Stimulated activated CD4-positive, alpha-beta T cell treated with anti-CD3 and anti-CD28 coated beads, Interleukin-15, amount 100 ng/mL, for 48 hours (primary cell): ENCODE data around the gene FBXL7.

Source experiments
- DNase-seq, 2 donors: peaks; one replicate each; pipeline ENCODE4 v3.0.0-alpha.2; 2020; ENCODE audit warnings: low read depth in 2 of 2

The FBXL7 gene

DNA sequence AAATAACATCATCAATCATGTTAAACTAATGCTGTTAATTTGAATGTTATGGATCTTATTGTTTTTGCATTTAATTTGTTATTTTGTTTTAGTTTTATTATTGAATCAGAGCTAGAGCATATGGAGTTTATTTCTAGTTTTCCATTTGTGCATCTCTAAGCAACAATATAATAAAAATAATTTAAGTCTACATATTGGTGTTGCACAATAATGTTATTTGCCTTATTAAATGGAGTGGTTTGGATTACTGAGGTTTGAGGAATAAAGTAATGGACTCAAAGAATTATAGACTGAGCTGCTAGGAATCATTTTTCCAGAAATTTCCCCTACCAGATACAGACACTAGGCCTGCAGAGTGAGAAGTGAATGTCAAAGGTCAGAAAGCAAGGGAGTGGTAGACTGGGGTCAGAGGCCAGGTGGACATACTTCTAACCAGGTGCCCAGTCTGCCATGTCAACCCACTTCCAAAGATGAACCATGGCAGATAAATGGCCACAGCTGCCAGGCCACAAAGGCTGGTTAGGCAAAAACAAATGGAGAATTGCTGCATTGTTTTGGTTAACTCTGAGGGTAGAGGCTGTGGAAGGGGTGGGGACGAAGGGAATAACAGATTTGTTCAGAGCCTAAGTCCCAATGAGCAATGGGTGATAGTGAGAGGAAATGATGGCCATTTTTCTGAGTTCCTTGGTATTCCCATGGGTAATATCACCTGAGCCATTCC lies 113.1 kb downstream of the FBXL7 start:
- DNase-seq = no peak

DNA sequence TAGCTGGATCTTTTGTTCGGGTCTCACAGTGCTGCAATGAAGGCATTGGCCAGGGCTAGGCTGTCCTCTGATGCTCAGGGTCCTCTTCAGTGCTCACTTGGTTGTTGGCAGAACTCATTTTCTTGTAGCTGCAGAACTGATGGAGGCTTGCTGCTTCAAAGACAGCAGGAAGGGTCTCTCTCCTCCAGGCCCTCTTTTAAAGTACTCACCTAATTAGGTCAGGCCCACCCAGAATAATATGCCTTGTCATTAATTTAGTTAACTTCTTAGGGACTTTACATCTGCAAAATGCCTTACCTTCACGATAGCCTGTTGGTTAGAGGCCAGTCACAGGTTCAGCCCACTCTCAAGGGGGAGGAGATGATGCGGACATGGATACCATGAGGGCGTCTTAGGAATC lies 114.7 kb downstream of the FBXL7 start:
- DNase-seq = no peak

DNA sequence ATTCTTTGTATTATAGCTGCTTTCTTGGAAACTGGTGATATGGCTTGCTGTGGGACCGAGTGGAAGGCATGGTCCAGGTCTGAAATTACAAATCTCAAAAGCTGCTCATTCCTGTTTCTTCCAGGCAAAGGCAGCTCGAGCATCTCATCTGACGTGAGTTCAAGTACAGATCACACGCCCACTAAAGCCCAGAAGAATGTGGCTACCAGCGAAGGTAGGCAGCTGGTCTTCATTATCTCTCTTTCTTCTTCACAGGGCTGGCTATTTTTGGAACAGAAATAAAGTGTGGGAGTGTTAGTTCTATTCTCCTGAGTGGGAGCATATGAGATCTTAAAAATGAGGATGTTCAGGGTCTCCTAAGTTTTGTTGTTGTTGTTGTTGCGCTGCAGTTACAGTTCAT lies 115.9 kb downstream of the FBXL7 start:
- DNase-seq = no peak

DNA sequence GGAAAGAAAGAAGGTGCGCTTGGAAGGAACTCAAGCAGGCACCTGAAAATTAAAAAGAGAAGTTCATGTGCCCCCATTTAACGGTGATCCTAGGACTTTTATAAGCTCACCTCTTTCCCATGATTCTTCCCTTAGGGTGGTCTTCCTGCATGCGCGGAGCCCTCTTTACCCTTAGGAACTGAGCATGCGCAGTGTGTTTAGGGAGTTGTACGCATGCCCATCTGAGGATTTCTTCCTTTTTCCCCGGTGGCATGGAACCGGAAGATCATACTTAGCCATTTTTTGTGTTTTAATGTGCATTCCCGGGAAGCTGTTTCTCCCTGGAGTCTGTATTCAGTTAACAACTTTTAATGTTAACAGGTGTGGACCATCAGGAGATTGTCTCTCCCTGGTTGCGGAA lies 119.0 kb downstream of the FBXL7 start:
- DNase-seq = no peak

DNA sequence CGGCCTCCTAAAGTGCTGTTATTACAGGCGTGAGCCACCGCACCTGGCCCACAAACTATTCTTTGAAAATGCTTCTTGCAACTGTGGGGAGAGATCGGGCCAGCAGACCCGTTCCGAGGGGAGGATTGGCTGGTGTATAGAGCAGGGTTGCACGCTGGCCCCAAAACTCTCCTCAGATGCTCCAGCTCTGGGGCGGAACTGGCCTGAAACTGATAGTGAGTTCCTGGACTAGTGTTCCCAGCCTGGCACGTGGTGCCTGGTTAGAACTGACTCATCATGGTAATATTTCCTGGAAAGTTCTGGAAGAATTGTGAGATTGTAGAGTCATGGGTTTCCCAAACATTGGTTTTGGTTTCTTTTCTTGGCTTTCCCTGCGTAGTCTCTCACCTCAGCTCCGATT lies 120.5 kb downstream of the FBXL7 start:
- no peak for DNase-seq

DNA sequence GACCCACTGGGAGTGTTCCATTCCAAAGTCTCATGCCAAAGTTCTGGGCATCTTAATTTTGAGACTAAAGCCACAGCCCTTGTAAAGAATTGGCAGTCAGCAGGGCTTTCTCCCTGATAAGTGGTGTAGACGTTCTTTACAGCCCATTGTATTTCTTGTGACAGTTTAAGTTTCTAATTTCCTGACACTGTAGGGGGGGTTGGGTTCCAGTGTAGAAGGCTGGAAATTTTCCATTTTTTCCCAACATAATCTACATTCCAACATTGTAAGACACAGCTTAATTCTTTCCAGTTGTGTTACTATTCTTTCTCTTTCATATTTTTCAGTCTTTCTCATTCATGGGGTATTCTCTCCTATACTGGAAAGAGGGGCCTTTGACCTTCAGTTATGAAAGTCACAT lies 121.1 kb downstream of the FBXL7 start:
- DNase-seq = no peak

DNA sequence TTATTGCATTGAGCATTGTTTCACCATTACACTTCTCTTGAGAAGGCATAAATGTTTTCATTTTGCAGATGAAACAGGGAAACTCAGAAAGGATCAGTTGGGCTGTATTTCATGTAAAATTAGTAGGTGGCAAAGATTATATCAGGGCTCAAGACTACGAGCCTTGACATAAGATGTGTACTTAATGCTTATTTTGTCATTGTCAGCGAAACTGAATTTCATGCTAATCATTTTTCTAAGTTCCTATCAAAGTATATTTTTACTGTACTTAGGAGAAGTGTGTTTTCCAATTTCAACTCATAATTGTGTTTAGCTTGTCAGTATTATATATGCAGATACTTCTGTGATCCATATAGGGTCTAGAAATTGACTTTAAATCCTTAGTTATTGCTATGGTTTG lies 123.8 kb downstream of the FBXL7 start:
- no peak for DNase-seq

DNA sequence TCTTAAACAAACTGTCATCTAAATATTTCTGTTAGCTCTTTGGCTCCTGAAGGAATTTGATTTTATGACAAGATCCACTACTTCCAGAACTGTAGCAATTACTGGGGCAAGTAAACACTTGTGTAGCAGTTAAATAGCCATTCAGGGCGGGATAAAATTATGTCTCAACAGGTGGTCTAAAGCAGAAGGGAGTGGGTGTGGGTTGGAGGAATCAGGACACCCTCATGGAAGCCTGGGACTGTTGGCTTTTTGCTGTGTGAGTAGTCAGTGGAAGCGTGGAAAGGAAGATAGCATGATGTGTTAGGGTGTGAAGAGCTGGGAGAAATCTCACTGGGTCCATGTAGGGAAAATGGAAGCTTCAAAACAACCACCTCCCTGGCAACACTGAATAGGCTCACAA lies 127.1 kb downstream of the FBXL7 start:
- DNase-seq = no peak

DNA sequence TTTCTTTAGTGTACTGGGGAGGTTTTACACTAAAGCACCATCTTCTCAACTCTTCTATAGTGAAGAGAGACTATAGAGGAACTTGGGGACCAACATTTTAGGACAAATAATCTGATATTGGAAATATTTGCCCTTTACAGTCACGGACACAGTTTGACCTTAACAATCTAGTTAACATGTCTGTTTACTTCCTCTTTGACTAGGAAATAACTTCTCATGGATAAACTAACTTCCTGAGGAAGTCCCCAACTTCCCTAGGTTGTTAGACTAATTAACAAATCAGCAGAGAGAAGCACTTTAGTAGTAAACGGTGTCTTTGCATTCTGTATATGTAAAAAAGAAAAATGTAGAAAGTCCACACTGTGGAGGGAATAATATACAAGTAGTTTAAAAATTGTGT lies 127.7 kb downstream of the FBXL7 start:
- DNase-seq = no peak

DNA sequence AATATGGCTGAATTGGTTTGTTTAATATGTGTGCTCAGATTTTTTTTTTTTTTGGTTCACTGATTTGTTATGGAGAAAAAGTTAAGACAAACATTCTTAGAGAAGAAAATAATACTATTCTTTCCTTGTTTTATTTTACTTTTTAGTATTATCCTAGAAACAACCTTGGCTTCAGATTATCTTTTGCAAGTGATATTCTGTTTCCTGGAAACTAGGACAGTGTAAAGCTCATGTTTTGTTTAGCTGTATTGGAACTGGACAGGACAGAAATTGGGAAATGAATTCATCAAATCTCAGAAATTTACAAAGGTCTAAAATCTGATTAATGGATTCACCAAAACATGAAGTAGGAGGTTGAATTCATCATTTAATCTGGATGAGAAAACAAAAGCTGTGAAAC lies 130.5 kb downstream of the FBXL7 start:
- no peak for DNase-seq

DNA sequence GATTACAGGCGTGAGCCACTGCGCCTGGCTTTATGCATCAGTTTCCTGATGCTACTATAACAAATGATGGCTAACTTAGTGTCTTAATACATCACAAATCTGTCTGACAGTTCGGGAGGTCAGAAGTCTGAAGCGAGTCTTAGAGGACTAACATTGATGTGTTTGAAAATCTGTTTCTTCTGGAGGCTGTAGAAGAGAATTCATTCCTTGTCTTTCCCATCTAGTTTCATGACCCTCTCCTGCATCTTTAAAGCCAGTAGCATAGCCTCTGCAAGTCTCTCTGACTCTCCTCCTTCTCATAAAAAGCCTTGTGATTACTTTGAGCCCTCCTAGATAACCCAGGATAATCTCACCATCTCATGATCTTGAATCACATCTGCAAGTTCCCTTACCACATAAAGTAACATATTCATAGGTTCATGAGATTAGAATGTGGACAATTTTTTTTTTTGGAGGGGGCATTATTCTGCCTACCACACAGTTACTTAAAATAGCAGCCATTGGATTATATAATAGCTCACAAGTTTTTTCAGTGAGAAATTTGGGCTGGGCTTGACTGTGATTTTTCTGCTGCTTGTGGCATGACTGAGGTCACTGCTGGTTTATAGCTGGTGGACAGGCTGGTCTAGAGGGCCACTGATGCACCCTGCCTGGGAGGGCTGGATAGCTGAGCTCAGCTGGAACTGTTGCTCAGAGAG lies 134.8 kb downstream of the FBXL7 start:
- no peak for DNase-seq

DNA sequence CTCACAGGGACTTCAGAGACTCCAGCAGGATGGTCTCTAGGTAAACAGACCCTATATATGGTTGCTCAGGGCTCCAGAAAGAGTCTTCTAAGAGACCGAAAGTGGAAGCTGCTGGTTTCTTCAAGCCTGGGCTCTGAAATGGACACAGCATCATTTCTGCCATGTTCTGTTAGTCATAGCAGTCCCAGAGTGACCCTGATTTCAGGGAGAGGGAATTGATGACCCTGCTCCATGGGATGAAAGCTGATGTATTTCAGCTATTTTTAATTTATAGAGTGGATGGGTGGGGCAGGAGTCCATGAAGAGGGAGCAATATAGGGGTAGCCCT lies 135.3 kb downstream of the FBXL7 start:
- DNase-seq = no peak

DNA sequence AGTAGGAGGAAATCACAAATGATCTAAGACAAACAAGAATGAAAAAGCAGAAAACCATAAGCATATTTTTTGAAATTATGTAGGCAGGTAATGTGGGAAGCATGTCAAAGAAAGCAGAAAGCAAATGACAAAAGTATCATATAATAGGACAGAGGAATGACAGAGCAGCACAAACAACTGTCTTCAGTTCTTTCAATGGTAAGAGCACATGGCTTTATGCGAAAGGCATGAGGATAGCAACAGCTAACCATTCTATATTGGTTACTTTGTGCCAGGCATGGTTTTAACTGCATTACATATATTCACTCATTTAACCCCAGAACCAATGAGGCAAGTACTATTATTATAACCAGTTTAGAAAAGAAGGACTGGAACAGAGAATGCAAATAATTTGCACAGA lies 137.4 kb downstream of the FBXL7 start:
- no peak for DNase-seq

DNA sequence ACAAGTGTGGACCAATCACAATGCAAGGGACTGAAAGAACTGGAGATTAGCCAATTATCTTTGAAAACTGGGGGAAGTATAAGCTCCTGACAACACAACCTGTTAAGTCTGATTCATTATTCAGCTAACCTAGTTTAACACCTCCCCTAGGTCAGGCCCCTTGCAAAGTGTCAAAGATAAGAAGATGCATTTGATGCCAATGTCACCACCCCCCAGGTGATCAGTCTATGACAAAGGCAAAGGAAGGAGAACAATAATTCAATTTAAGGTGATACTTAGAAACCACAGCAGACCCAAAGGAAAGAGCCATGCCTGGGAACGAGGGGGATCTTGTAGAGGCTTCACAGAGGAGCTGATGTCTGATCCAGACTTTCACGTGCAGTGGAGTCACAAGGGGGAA lies 137.9 kb downstream of the FBXL7 start:
- no peak for DNase-seq

DNA sequence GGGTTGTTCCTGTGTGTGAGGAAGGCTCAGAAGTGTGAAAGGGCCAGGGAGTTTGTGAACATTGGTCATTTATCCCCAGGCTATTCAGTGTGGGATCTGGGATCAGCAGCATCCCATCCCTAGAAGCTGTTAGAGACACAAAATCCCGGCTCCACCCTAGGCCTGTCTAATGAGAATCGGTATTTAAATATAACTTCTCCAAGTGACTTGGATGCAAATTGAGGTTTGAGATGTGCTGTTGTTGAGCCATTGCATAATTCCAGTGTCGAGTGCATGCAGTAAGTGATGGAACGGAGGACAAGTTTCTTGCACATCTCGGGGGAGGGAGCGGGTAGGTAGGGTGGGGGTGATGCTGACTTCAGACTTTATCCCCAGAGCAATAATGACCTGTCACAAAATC lies 138.3 kb downstream of the FBXL7 start:
- DNase-seq = no peak

DNA sequence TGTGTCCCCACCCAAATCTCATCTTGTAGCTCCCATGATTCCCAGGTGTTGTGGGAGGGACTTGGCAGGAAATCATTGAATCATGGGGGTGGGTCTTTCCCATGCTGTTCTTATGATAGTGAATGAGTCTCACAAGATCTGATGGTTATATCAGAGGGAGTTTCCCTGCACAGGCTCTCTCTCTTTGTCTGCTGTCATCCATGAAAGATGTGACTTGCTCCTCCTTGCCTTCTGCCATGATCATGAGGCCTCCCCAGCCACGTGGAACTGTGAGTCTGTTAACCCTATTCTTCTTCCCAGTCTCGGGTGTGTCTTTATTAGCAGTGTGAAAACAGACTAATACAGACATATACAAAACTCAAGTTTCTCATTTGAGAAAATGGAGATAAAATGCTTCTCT lies 139.3 kb downstream of the FBXL7 start:
- no peak for DNase-seq

DNA sequence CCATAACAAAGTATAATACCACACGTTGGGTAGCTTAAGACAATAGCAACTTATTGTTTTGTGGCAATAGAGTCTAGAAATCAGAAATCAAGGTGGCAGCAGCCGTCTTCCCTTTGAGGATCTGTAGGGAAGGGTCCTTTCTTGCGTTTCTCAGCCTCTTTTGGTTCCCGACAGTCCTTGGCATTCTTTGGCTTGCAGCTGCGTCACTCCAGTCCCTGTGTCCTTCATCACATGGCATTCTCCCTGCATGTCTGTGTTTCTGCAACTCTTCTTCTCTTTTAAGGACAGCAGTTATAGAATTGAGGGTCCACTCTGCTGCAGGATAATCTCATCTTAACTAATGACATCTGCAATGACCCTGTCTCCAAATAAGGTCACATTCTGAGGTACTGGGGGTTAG lies 140.1 kb downstream of the FBXL7 start:
- DNase-seq = no peak

DNA sequence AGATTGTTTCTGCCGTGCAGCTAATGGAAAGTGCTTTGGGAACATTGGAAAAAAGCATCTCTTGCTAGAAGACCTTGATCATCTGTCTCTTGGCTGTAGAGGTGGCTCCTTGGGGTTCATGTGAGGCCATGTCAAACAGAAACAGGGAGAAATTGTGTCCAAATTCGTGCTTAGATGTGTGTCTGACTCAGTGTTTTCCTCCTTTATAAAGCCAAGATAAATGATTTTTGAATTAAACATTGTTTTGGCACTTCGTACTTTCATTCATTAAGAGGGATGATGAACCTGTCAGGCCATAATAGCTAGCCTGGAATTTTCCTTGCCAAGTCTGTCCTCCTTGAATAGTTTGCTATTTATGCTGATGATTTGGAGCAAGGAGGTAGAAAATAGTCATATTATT lies 143.8 kb downstream of the FBXL7 start:
- no peak for DNase-seq

DNA sequence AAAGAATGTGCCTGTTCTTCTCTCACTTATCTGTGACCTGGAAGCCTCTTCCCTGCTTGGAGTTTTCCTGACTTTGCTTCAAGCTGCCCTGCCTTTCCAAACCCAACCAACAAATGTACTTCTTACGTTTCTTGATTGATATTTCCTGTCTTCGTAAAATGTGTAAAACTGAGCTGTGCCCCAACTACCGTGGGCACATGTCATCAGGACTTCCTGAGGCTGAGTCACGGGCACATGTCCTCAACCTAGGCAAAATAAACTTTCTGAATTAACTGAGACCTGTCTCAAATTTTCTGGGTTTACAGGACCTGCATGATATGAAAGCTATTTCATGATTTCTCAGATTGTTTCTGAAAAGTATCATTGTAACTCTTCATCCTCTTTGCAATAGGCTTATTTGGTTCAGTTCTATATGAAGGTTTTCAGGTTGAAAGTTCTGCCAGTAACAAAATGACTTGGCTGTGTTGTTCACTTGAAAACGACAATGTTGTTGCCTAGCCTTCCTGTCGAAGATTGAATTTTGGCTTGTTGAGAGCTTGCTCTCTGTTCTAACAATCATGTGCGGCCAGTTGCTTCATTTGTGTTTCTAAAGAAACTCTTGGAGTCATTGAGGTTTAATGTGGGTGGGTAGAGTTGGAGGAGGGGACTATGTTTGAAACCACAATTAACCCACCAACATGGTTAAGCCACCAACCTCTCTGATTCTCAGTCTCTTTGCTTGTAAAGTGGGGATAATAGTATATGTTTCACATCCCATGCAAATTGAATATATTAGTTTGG lies 145.6 kb downstream of the FBXL7 start:
- no peak for DNase-seq

DNA sequence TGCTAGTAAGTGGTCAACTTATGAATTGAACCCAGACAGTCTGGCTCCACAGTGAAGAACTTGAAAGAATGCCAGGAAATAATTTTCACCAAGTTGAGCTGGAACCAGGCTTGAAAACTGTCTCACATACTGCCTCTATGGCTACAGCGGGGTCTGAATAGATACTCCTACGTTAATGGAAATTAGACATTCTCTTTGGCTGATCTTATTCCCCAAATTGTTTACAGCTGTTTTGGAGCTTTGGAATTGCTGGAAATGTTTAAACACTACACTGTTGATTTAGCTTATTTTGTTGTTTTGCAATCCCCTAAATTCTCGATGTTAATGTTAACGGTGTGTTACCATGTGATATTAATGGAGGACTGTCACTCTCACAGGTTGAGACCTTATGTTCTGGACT lies 146.4 kb downstream of the FBXL7 start:
- no peak for DNase-seq

DNA sequence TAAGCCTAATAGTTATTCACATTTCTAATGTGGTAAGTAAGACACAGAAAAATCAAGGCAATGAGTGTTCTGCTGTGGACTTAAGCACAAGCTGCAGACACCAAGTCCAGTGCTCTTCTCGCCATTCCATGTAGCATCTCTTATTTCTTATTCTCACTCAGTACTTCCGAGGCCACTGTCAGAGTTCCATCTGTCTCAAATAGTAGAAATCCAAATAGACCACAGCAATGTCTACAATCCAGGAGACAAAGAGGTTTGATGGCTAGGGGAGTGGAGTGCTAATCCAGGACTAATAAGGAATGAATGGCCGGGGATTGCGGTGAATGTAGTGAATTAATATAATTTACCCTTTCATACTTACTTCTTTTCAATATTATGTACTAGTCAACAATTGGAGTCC lies 147.3 kb downstream of the FBXL7 start:
- DNase-seq = no peak

DNA sequence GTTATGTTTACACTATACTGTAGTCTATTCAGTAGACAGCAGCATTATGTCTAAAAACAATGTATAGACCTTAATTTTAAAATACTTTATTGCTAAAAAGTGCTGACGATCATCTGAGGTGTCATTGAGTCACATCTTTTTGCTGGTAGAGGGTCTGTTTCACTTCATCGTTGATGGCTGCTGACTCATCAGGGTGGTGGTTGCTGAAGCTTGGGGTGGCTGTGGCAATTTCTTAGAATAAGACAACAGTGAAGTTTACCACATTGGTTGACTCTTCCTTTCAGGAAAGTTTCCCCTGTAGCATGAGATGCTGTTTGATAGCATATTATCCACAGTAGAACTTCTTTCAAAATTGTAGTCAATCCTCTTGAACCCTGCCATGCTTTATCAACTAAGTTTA lies 150.3 kb downstream of the FBXL7 start:
- DNase-seq = no peak

DNA sequence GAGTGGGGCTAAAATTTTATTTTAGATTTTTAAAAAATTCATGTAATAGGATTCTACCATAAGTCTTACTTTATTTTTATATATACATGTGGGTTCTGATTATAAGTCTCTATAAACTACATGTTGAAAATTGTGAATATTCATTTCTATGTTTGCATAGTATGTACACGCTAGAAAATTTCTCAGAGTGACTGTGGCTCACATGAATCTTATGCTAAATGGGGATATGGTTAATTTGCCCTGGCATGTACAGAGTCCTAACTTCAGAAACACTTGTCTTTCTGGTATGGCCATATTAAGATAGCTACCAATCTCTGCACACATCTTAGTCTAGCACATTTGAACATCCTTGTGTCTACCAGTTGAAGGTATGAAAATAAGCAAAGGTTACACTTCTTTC lies 154.8 kb downstream of the FBXL7 start:
- no peak for DNase-seq
